A673 (cell line): ENCODE results near the gene ARL5C. TPM values are rescaled to one million over a fixed set of nuclear protein-coding genes. Genes with fewer than 3 reads are reported as not detected.

ENCODE experiments used
- BruUV-seq: library from RNA; stranded (reverse); fragments of 400-500 nt; replicated peaks from 2 replicates; lab custom pipeline; 2021; lab: Mats Ljungman, UMichigan
- CTCF ChIA-PET: fragments of 300-600 bp; sonication (Branson Sonifier 250); formaldehyde crosslinking; loops from one replicate; lab custom pipeline; 2022; ENCODE audit warnings: antibody characterized with exemption; lab: Charles Lee
- POLR2A ChIA-PET: fragments of 300-600 bp; sonication (Branson Sonifier 250); formaldehyde crosslinking; loops from one replicate; lab custom pipeline; 2022; ENCODE audit warnings: antibody characterized with exemption; ENCODE audit not compliant: low non-redundant PET; lab: Charles Lee
- DNase-seq: peaks from one replicate; pipeline ENCODE4 v3.0.0-alpha.2; 2015; ENCODE audit warnings: low spot score
- H3K27ac ChIP-seq: fragments of 200-600 bp; sonication (generic); 2 replicates; pipeline ENCODE4 v1.5.1; 2016; ENCODE audit warnings: mixed run types, low read depth, mild to moderate bottlenecking, mixed read lengths, antibody characterized with exemption, low read length; ENCODE audit not compliant: poor library complexity, severe bottlenecking
- H3K27me3 ChIP-seq: fragments of 200-600 bp; sonication (generic); replicated peaks from 2 replicates; pipeline ENCODE4 v1.6.1; 2017; ENCODE audit warnings: mixed run types, low read depth, mild to moderate bottlenecking, mixed read lengths, antibody characterized with exemption, low read length; ENCODE audit not compliant: insufficient read depth, poor library complexity
- H3K36me3 ChIP-seq: fragments of 200-600 bp; sonication (generic); 2 replicates; pipeline ENCODE4 v1.6.1; 2016; ENCODE audit warnings: mixed run types, mild to moderate bottlenecking, mixed read lengths, antibody characterized with exemption, low read length; ENCODE audit not compliant: insufficient read depth, poor library complexity, severe bottlenecking
- H3K4me1 ChIP-seq: fragments of 200-600 bp; sonication (generic); 2 replicates; pipeline ENCODE4 v1.6.1; 2017; ENCODE audit warnings: mixed run types, mild to moderate bottlenecking, mixed read lengths, antibody characterized with exemption, low read length; ENCODE audit not compliant: insufficient read depth, poor library complexity, severe bottlenecking
- H3K4me3 ChIP-seq: fragments of 200-600 bp; sonication (generic); 2 replicates; pipeline ENCODE4 v1.5.1; 2016; ENCODE audit warnings: low read depth, mixed run types, mild to moderate bottlenecking, mixed read lengths, low read length; ENCODE audit not compliant: poor library complexity, severe bottlenecking
- H3K9me3 ChIP-seq: fragments of 200-600 bp; sonication (generic); 2 replicates; pipeline ENCODE4 v1.6.1; 2016; ENCODE audit warnings: mixed run types, low read depth, mild to moderate bottlenecking, mixed read lengths, antibody characterized with exemption, low read length; ENCODE audit not compliant: poor library complexity, severe bottlenecking
- EZH2 ChIP-seq: fragments of 200-600 bp; sonication (generic); IDR thresholded peaks from 2 replicates; pipeline ENCODE4 v1.6.1; 2017; ENCODE audit warnings: borderline replicate concordance, low read depth, mild to moderate bottlenecking, mixed read lengths, antibody characterized with exemption, low read length; ENCODE audit not compliant: poor library complexity, severe bottlenecking
- intact Hi-C: fragments of 100-400 bp; cut with micrococcal nuclease; formaldehyde crosslinking; loops from one replicate; pipeline ENCODE4 v1.10.0; 2022; ENCODE audit not compliant: unreplicated experiment
- total RNA-seq: library from RNA; stranded (reverse); gene quantifications from 2 replicates; pipeline ENCODE4 v1.2.3, GENCODE V29; 2021
- TF ChIP-seq, protein P1 (sequence below): fragments of 300-800, 200-600 bp; sonication (generic); conservative IDR thresholded peaks from 2 replicates; pipeline ENCODE4 v1.5.1; 2017; ENCODE audit warnings: low read depth, mild to moderate bottlenecking, antibody characterized with exemption, low read length, moderate library complexity, mixed read lengths

The ARL5C gene
- total RNA-seq, 1 experiment from 2014 or later, result not detected

DNA sequence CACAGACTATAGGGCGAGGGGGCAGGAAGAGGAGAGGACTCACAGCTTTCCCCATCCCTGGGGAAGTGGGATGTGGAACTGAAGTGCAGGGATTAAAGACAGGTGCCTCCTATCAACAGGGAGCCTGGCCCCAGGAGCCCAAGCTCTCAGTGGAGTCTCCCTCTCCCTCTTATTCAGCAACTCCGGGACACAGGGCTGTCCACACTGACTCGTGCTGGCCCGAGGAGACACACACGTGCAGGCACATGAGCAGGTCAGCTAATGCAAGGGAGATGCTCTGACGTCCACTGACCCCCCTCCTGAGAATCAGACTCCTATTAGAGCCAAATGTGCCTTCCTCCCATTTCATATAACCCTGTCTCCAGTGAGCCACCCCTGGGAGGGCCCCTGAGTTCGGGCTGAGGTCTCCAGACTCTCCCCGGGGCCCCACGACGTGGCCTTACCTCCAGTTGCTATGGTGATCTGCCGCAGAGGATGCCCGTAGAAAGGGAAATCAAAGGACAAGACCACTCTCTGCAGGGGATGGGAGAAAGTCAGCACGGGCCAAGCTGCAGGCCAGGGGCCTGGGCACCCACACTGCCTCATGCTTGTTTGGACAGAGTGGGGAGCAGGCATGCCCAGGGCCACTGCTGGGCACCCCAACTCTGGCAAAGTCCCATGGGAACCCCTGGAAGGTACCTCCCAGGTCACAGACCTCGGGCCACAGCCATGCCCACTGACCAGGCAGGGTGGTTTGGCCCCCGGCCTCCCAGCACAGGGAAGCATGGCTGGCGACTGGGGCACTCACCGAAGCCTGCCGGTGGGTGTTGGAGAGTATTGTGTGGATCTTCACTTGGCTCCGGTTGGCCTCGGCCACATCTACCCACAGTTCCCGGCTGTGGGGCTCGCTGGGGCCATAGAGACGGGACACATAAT, 57.2 kb downstream of the ARL5C start:
- CTCF ChIA-PET, result no interaction called here

GRCh38 chr17:39107973-39108372, 58.0 kb downstream of the ARL5C start:
- no peak for DNase-seq
- no peak overlapping the region for H3K4me3 ChIP-seq
- H3K36me3 ChIP-seq, result no peaks in the 10 kb centered on the region
- TF ChIP-seq, protein P1, sequence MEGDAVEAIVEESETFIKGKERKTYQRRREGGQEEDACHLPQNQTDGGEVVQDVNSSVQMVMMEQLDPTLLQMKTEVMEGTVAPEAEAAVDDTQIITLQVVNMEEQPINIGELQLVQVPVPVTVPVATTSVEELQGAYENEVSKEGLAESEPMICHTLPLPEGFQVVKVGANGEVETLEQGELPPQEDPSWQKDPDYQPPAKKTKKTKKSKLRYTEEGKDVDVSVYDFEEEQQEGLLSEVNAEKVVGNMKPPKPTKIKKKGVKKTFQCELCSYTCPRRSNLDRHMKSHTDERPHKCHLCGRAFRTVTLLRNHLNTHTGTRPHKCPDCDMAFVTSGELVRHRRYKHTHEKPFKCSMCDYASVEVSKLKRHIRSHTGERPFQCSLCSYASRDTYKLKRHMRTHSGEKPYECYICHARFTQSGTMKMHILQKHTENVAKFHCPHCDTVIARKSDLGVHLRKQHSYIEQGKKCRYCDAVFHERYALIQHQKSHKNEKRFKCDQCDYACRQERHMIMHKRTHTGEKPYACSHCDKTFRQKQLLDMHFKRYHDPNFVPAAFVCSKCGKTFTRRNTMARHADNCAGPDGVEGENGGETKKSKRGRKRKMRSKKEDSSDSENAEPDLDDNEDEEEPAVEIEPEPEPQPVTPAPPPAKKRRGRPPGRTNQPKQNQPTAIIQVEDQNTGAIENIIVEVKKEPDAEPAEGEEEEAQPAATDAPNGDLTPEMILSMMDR, result no peak
- no peak for TF ChIP-seq EZH2
- H3K9me3 ChIP-seq, result no peaks in the 10 kb centered on the region
- CTCF ChIA-PET, result no interaction called here
- no peak overlapping the region for H3K27ac ChIP-seq
- POLR2A ChIA-PET, result no interaction called here
- no peaks in the 10 kb centered on the region for H3K4me1 ChIP-seq
- no peaks in the 10 kb centered on the region for H3K27me3 ChIP-seq
- no TSS peak for BruUV-seq
- intact Hi-C loops, result no loop called here

More for the DNA sequence above, 57.2 kb downstream of the ARL5C start:
- Histone ChIP-seq H3K9me3 (no peaks in the 10 kb centered on the region), H3K4me3 (no peak overlapping the region), H3K27me3 (no peaks in the 10 kb centered on the region), H3K4me1 (no peaks in the 10 kb centered on the region), H3K36me3 (no peaks in the 10 kb centered on the region), H3K27ac (no peak overlapping the region)
- POLR2A ChIA-PET, result no interaction called here
- TF ChIP-seq, protein P1, result no peak
- TF ChIP-seq EZH2, result no peak
- intact Hi-C loops, result no loop called here
- DNase-seq, result no peak
- BruUV-seq, result no TSS peak

DNA sequence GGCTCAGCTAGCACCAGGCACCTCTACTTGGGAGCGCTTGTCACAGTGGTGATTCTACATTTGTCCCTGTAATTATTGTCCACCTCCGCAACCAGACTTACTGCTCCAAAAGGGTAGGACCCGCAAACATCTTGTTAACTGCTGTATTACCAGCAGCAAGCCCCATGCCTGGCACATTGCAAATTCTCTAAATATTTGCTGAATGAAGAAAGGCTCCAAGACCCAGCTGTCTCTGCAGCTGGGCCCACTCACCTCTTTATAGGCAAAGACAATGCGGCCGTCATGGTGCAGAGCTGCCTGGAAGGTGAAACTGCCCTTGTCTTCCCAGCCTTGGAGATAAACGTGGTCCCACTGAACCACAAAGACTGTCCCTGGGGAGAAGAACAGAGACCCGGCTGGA, 58.8 kb downstream of the ARL5C start:
- no peaks in the 10 kb centered on the region for H3K27me3 ChIP-seq
- no peak for DNase-seq
- no peak overlapping the region for H3K4me3 ChIP-seq
- CTCF ChIA-PET, result no interaction called here
- POLR2A ChIA-PET, result no interaction called here
- H3K36me3 ChIP-seq, result no peaks in the 10 kb centered on the region
- no peak overlapping the region for H3K27ac ChIP-seq
- no peaks in the 10 kb centered on the region for H3K9me3 ChIP-seq
- H3K4me1 ChIP-seq, result no peaks in the 10 kb centered on the region
- no TSS peak for BruUV-seq
- intact Hi-C loops, result no loop called here
- TF ChIP-seq, protein P1, result no peak
- no peak for TF ChIP-seq EZH2

Other genes starting within 250 kb of the ARL5C start
- not detected in 2 replicates for gene FBXO47, start 198.8 kb downstream of the ARL5C start, total RNA-seq
- gene PLXDC1, start 14.5 kb downstream of the ARL5C start, total RNA-seq, result 0.28 and 0.75 TPM in 2 replicates
- 8.0 and 10.4 TPM in 2 replicates for gene CACNB1, start 31.5 kb upstream of the ARL5C start, total RNA-seq
- gene RPL19, start 34.1 kb upstream of the ARL5C start, total RNA-seq, result 950 and 1,115 TPM in 2 replicates
- 1.3 and 2.8 TPM in 2 replicates for gene STAC2, start 59.8 kb upstream of the ARL5C start, total RNA-seq
- 6.8 and 9.5 TPM in 2 replicates for gene FBXL20, start 235.5 kb upstream of the ARL5C start, total RNA-seq